Fibroblast of villous mesenchyme (primary cell): ENCODE results near the gene CELF2. TPM values are rescaled to one million over a fixed set of nuclear protein-coding genes. Genes with fewer than 3 reads are reported as not detected.
A peak's percentile ranks its signal among the peaks of the same experiment; 100 is the strongest.

Source experiments
- DNase-seq: peaks from one replicate; pipeline ENCODE4 v3.0.0-alpha.2; 2010; ENCODE audit warnings: low read depth
- H3K4me3 ChIP-seq: 2 replicates; pipeline ENCODE4 v1.5.1; 2011; ENCODE audit warnings: low read depth, mild to moderate bottlenecking, low read length
- CTCF ChIP-seq: IDR thresholded peaks from 2 replicates; pipeline ENCODE4 v1.5.1; 2012; ENCODE audit warnings: low read depth, mild to moderate bottlenecking, low read length; ENCODE audit not compliant: insufficient read depth
- total RNA-seq: library from RNA; depleted of rRNA; stranded (reverse); fragments of >200 nt; gene quantifications from 2 replicates; pipeline ENCODE4 v1.2.3, GENCODE V29; 2012

CELF2 gene
- total RNA-seq, 1 donor: 2.2 TPM

GRCh38 chr10:11020548-11020942 lies 2.9 kb downstream of the CELF2 start:
- no peak for TF ChIP-seq CTCF
- DNase-seq: no peak
- H3K4me3 ChIP-seq: no peak overlapping the region

- DNase-seq: no peak
- TF ChIP-seq CTCF: no peak
- H3K4me3 ChIP-seq: no peak overlapping the region
Measured at GRCh38 chr10:11022213-11022612, 4.5 kb downstream of the CELF2 start.

- DNase-seq: no peak
- TF ChIP-seq CTCF: no peak
- no peak overlapping the region for H3K4me3 ChIP-seq
Measured at GRCh38 chr10:11023009-11023953, 5.6 kb downstream of the CELF2 start.

GRCh38 chr10:11024596-11024995 lies 6.9 kb downstream of the CELF2 start:
- DNase-seq: peak; percentile 13
- H3K4me3 ChIP-seq: no peak overlapping the region
- TF ChIP-seq CTCF: no peak

- DNase-seq: no peak
- no peak overlapping the region for H3K4me3 ChIP-seq
- no peak for TF ChIP-seq CTCF
Measured at GRCh38 chr10:11025978-11026377, 8.3 kb downstream of the CELF2 start.

- no peak overlapping the region for H3K4me3 ChIP-seq
- TF ChIP-seq CTCF: no peak
- DNase-seq: no peak
Measured at GRCh38 chr10:11026773-11027172, 9.1 kb downstream of the CELF2 start.
